HepG2 (cell line): ENCODE measurements around the gene AP2S1. TPM values are rescaled to one million over a fixed set of nuclear protein-coding genes. Genes with fewer than 3 reads are reported as not detected.

ENCODE experiments used
- ARID2 ChIP-seq: sonication (generic); formaldehyde crosslinking; IDR thresholded peaks from 2 replicates; pipeline ENCODE4 v1.8.1; 2022; ENCODE audit warnings: mild to moderate bottlenecking, missing genetic modification reagents, borderline replicate concordance
- BRD4 ChIP-seq: sonication (generic); formaldehyde crosslinking; IDR thresholded peaks from 2 replicates; pipeline ENCODE4 v1.4.0; 2020; ENCODE audit warnings: missing genetic modification reagents
- CREBL2 ChIP-seq: sonication (generic); formaldehyde crosslinking; IDR thresholded peaks from 2 replicates; pipeline ENCODE4 v1.8.1; 2023; ENCODE audit warnings: missing genetic modification reagents, mild to moderate bottlenecking, borderline replicate concordance
- DNMT1 ChIP-seq: sonication (generic); formaldehyde crosslinking; IDR thresholded peaks from 2 replicates; pipeline ENCODE4 v1.5.1; 2020; ENCODE audit warnings: mild to moderate bottlenecking, missing genetic modification reagents
- JUNB ChIP-seq: sonication (generic); formaldehyde crosslinking; IDR thresholded peaks from 2 replicates; pipeline ENCODE4 v1.8.0; 2022; ENCODE audit warnings: missing genetic modification reagents, mild to moderate bottlenecking, borderline replicate concordance
- NFE2L2 ChIP-seq: fragments of 150-350 bp; IDR thresholded peaks from 2 replicates; pipeline ENCODE4 v1.6.1; 2014; ENCODE audit warnings: low read length
- NFKB2 ChIP-seq: sonication (generic); formaldehyde crosslinking; IDR thresholded peaks from 2 replicates; pipeline ENCODE4 v1.4.0; 2020; ENCODE audit warnings: missing genetic modification reagents, borderline replicate concordance
- NONO ChIP-seq, 2 experiments: fragments of 450-650 bp in 1 of 2; sonication (generic) in 1 of 2; formaldehyde crosslinking in 1 of 2; IDR thresholded peaks in 1 of 2; conservative IDR thresholded peaks in 1 of 2; 2 replicates each; pipeline versions ENCODE4 v1.6.1 to v1.8.0; 2017 to 2022; ENCODE audit warnings: mild to moderate bottlenecking in 1 of 2, missing genetic modification reagents in 1 of 2, moderate library complexity in 1 of 2
- RARA ChIP-seq: IDR thresholded peaks from 2 replicates; pipeline ENCODE4 v1.6.1; 2016; ENCODE audit warnings: missing genetic modification reagents, missing compliant biosample characterization
- TFDP1 ChIP-seq: IDR thresholded peaks from 2 replicates; pipeline ENCODE4 v1.6.1; 2016; ENCODE audit warnings: missing compliant biosample characterization, missing genetic modification reagents, borderline replicate concordance
- ZBTB3 ChIP-seq: sonication (generic); formaldehyde crosslinking; IDR thresholded peaks from 2 replicates; pipeline ENCODE4 v1.4.0; 2020; ENCODE audit warnings: low read depth, mild to moderate bottlenecking, moderate library complexity, missing genetic modification reagents, borderline replicate concordance
- ZBTB33 ChIP-seq: sonication (generic); formaldehyde crosslinking; IDR thresholded peaks from 2 replicates; pipeline ENCODE4 v1.4.0; 2020; ENCODE audit warnings: missing genetic modification reagents
- ZFP1 ChIP-seq: IDR thresholded peaks from 2 replicates; pipeline ENCODE4 v1.6.1; 2016
- ZNF12 ChIP-seq: sonication (generic); formaldehyde crosslinking; IDR thresholded peaks from 2 replicates; pipeline ENCODE4 v1.5.0; 2020; ENCODE audit warnings: missing genetic modification reagents
- ZNF362 ChIP-seq: sonication (generic); formaldehyde crosslinking; IDR thresholded peaks from 2 replicates; pipeline ENCODE4 v1.4.0; 2020; ENCODE audit warnings: missing genetic modification reagents, mild to moderate bottlenecking, borderline replicate concordance
- ZNF382 ChIP-seq: sonication (generic); formaldehyde crosslinking; IDR thresholded peaks from 2 replicates; pipeline ENCODE4 v1.5.0; 2020; ENCODE audit warnings: missing genetic modification reagents, mild to moderate bottlenecking, borderline replicate concordance
- ZNF503 ChIP-seq: sonication (generic); formaldehyde crosslinking; IDR thresholded peaks from 2 replicates; pipeline ENCODE4 v1.4.0; 2020; ENCODE audit warnings: missing genetic modification reagents
- ZNF772 ChIP-seq: sonication (generic); formaldehyde crosslinking; IDR thresholded peaks from 2 replicates; pipeline ENCODE4 v1.5.0; 2020; ENCODE audit warnings: mild to moderate bottlenecking, missing genetic modification reagents
- ZSCAN30 ChIP-seq: sonication (generic); formaldehyde crosslinking; IDR thresholded peaks from 2 replicates; pipeline ENCODE4 v1.5.0; 2020; ENCODE audit warnings: mild to moderate bottlenecking, missing genetic modification reagents
- polyA plus RNA-seq, 8 experiments: library from polyadenylated mRNA; depleted of rRNA in 3 of 8; stranded (reverse) in 7 of 8; unstranded in 1 of 8; fragments of >200 nt; fragmentation: Illumina TruSeq in 4 of 8; extraction: Trizol in 4 of 8; gene quantifications; 2 replicates each; pipeline versions ENCODE4 v1.2.1 to v1.2.3, GENCODE V29; 2011 to 2016; ENCODE audit warnings: low read depth in 4 of 8, missing spikeins in 1 of 8, mixed read lengths in 1 of 8; ENCODE audit not compliant: insufficient read depth in 1 of 8
- total RNA-seq, 5 experiments: library from RNA; depleted of rRNA; stranded (reverse); fragments of >200 nt; fragmentation: Illumina TruSeq; extraction: Trizol; gene quantifications; 2 replicates each; pipeline ENCODE4 v1.2.3, GENCODE V29; 2016; ENCODE audit warnings: low read depth in 1 of 5
- TF ChIP-seq, protein P1 (sequence below): sonication (generic); formaldehyde crosslinking; IDR thresholded peaks from 2 replicates; pipeline ENCODE4 v1.5.0; 2020; ENCODE audit warnings: missing genetic modification reagents

AP2S1 gene
- total and polyA plus RNA-seq, 2 of the 13 experiments (the other 11 are each of a cell fraction or from before 2014, with no cell fraction given) = 45.2 to 86.1 TPM

- TF ChIP-seq TFDP1 (CRISPR knock-in tag) (no peak), NONO (IDR thresholded peaks at IDR 0.05) (no peak), NONO (CRISPR knock-in tag; conservative IDR thresholded peaks at IDR 0.05) (peak; percentile 32; the same call in 1 of the 2 replicates), ZBTB3 (CRISPR knock-in tag) (0 out of 2 replicates have a peak, but pooled peaks have one; percentile 36), ZSCAN30 (CRISPR knock-in tag) (no peak), ZBTB33 (CRISPR knock-in tag) (peak; percentile 56; the same call in 1 of the 2 replicates), ZNF12 (CRISPR knock-in tag) (peak; percentile 88), ZFP1 (peak; percentile 55; the same call in 1 of the 2 replicates), BRD4 (CRISPR knock-in tag) (no peak), NFKB2 (CRISPR knock-in tag) (no peak), NFE2L2 (peak; percentile 42; the same call in 1 of the 2 replicates), RARA (CRISPR knock-in tag) (peak; percentile 76), DNMT1 (CRISPR knock-in tag) (no peak), JUNB (CRISPR knock-in tag) (peak; percentile 92), ZNF382 (CRISPR knock-in tag) (no peak), ARID2 (0 out of 2 replicates have a peak, but pooled peaks have one; percentile 50), CREBL2 (CRISPR knock-in tag) (no peak), ZNF362 (CRISPR knock-in tag) (0 out of 2 replicates have a peak, but pooled peaks have one; percentile 39), ZNF503 (CRISPR knock-in tag) (peak; percentile 51; the same call in 1 of the 2 replicates), ZNF772 (peak; percentile 54; the same call in 1 of the 2 replicates)
- TF ChIP-seq, protein P1, sequence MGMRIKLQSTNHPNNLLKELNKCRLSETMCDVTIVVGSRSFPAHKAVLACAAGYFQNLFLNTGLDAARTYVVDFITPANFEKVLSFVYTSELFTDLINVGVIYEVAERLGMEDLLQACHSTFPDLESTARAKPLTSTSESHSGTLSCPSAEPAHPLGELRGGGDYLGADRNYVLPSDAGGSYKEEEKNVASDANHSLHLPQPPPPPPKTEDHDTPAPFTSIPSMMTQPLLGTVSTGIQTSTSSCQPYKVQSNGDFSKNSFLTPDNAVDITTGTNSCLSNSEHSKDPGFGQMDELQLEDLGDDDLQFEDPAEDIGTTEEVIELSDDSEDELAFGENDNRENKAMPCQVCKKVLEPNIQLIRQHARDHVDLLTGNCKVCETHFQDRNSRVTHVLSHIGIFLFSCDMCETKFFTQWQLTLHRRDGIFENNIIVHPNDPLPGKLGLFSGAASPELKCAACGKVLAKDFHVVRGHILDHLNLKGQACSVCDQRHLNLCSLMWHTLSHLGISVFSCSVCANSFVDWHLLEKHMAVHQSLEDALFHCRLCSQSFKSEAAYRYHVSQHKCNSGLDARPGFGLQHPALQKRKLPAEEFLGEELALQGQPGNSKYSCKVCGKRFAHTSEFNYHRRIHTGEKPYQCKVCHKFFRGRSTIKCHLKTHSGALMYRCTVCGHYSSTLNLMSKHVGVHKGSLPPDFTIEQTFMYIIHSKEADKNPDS (CRISPR knock-in tag) = peak; percentile 61; the same call in 1 of the 2 replicates
Observed at GRCh38 chr19:46890423-46891170, 40.0 kb upstream of the AP2S1 start (continued).
